ENCODE data around the gene GTSE1. TPM values are rescaled to one million over a fixed set of nuclear protein-coding genes. Genes with fewer than 3 reads are reported as not detected.

The GTSE1 gene
- total RNA-seq, 1 donor from 2014 or later: 7.2 TPM

DNA sequence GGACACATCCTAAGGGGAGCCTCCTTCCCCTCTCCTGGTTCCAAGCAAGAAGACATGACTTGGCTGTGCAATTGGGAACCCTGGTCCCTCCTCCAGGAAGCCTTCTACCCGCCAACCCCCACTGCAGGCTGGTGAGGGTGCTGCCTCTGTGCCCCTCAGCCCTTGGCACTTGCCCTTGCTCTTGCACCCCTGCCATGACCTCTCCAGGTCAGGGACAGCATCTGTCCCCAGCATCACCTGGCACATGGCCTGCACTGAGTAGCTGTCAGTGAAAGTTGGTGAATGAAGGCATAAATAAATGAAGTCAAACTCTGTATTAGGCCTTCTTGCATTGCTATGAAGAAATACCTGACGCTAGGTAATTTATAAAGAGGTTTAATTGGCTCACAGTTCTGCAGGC, 1.9 kb upstream of the GTSE1 start:
- TF ChIP-seq, protein P1, sequence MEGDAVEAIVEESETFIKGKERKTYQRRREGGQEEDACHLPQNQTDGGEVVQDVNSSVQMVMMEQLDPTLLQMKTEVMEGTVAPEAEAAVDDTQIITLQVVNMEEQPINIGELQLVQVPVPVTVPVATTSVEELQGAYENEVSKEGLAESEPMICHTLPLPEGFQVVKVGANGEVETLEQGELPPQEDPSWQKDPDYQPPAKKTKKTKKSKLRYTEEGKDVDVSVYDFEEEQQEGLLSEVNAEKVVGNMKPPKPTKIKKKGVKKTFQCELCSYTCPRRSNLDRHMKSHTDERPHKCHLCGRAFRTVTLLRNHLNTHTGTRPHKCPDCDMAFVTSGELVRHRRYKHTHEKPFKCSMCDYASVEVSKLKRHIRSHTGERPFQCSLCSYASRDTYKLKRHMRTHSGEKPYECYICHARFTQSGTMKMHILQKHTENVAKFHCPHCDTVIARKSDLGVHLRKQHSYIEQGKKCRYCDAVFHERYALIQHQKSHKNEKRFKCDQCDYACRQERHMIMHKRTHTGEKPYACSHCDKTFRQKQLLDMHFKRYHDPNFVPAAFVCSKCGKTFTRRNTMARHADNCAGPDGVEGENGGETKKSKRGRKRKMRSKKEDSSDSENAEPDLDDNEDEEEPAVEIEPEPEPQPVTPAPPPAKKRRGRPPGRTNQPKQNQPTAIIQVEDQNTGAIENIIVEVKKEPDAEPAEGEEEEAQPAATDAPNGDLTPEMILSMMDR (IDR thresholded peaks at IDR 0.05): no peak
- Mint-ChIP-seq H3K27me3 (ENCODE audit: low read depth) (no peaks in the 10 kb centered on the region), H3K4me3 (ENCODE audit: unreplicated experiment) (no peak overlapping the region), H3K9me3 (ENCODE audit: low read depth) (no peaks in the 10 kb centered on the region), H3K4me1 (ENCODE audit: low read depth) (peaks cover 27% of the 10 kb centered on the region), H3K36me3 (ENCODE audit: low read depth) (peaks cover 7% of the 10 kb centered on the region), H3K27ac (ENCODE audit: unreplicated experiment) (no peak overlapping the region)
- no peak for DNase-seq (ENCODE audit: low spot score)

- no peaks in the 10 kb centered on the region for H3K9me3 Mint-ChIP-seq (ENCODE audit: low read depth)
- TF ChIP-seq, protein P1 (IDR thresholded peaks at IDR 0.05): no peak
- peaks cover 27% of the 10 kb centered on the region for H3K4me1 Mint-ChIP-seq (ENCODE audit: low read depth)
- peak overlapping the region; percentile 84 for H3K27ac Mint-ChIP-seq (ENCODE audit: unreplicated experiment)
- no peak for DNase-seq (ENCODE audit: low spot score)
- H3K4me3 Mint-ChIP-seq (ENCODE audit: unreplicated experiment): peak overlapping the region; percentile 71
- no peaks in the 10 kb centered on the region for H3K27me3 Mint-ChIP-seq (ENCODE audit: low read depth)
- H3K36me3 Mint-ChIP-seq (ENCODE audit: low read depth): peaks cover 7% of the 10 kb centered on the region
These were observed 1.2 kb upstream of the GTSE1 start for GRCh38 chr22:46295277-46295971.

DNA sequence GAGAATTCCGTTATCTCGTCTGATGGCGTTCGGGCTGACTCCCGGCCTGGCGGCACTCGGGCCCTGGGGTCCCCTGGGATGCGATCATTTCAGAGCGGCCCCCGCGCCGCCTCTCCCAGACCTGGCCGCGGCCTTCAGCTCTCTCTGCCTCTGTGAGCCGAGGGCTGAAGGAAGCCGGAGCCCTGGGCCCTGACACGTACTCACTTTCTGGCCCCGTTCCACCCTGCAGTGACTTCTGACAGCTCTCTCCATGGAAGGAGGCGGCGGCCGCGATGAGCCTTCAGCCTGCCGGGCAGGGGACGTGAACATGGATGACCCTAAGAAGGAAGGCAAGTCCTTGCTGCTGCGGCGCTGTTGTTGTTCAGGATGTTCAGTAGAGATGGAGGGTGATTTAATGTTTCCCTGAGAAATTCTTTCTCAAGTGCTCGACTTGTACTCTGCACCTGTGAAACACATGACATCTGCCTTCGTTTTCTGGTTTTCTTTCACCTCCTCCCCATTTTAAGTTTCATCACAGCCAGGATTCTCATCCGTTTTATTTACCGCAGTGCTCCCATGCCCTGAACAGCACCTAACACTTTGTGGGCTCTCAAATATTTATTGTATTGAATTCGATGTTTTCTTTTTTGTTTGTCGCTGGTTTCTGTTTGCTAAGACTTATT, 612 bp downstream of the GTSE1 start:
- Mint-ChIP-seq H3K27me3 (ENCODE audit: low read depth) (no peaks in the 10 kb centered on the region), H3K36me3 (ENCODE audit: low read depth) (peaks cover 5% of the 10 kb centered on the region), H3K9me3 (ENCODE audit: low read depth) (no peaks in the 10 kb centered on the region), H3K4me1 (ENCODE audit: low read depth) (peaks cover 27% of the 10 kb centered on the region), H3K4me3 (ENCODE audit: unreplicated experiment) (peak overlapping the region; percentile 71), H3K27ac (ENCODE audit: unreplicated experiment) (peak overlapping the region; percentile 76)
- peak; percentile 84 for DNase-seq (ENCODE audit: low spot score)
- TF ChIP-seq, protein P1 (IDR thresholded peaks at IDR 0.05): no peak

GRCh38 chr22:46299101-46299500, 2.4 kb downstream of the GTSE1 start:
- Mint-ChIP-seq H3K4me1 (ENCODE audit: low read depth) (peaks cover 35% of the 10 kb centered on the region), H3K4me3 (ENCODE audit: unreplicated experiment) (no peak overlapping the region), H3K27ac (ENCODE audit: unreplicated experiment) (no peak overlapping the region), H3K27me3 (ENCODE audit: low read depth) (no peaks in the 10 kb centered on the region), H3K9me3 (ENCODE audit: low read depth) (no peaks in the 10 kb centered on the region), H3K36me3 (ENCODE audit: low read depth) (peaks cover 1% of the 10 kb centered on the region)
- TF ChIP-seq, protein P1 (IDR thresholded peaks at IDR 0.05): no peak
- DNase-seq (ENCODE audit: low spot score): no peak

GRCh38 chr22:46300491-46300890, 3.8 kb downstream of the GTSE1 start:
- peaks cover 29% of the 10 kb centered on the region for H3K4me1 Mint-ChIP-seq (ENCODE audit: low read depth)
- H3K27me3 Mint-ChIP-seq (ENCODE audit: low read depth): no peaks in the 10 kb centered on the region
- no peak overlapping the region for H3K4me3 Mint-ChIP-seq (ENCODE audit: unreplicated experiment)
- peaks cover 1% of the 10 kb centered on the region for H3K36me3 Mint-ChIP-seq (ENCODE audit: low read depth)
- TF ChIP-seq, protein P1 (IDR thresholded peaks at IDR 0.05): no peak
- no peak for DNase-seq (ENCODE audit: low spot score)
- no peaks in the 10 kb centered on the region for H3K9me3 Mint-ChIP-seq (ENCODE audit: low read depth)
- H3K27ac Mint-ChIP-seq (ENCODE audit: unreplicated experiment): no peak overlapping the region
